GM23338 (cell line): ENCODE measurements around the gene PKN3. TPM values are rescaled to one million over a fixed set of nuclear protein-coding genes. Genes with fewer than 3 reads are reported as not detected.
A peak's percentile ranks its signal among the peaks of the same experiment; 100 is the strongest.

Experiments
- ATAC-seq: fragments of 200-7000 bp; cut with Tn5 transposase; 3 replicates; pipeline ENCODE4 v1.9.1; 2020
- DNase-seq: peaks from one replicate; pipeline ENCODE4 v3.0.0-alpha.2; 2015; ENCODE audit warnings: low spot score
- H2AFZ ChIP-seq: fragments of 200-600 bp; sonication (generic); 2 replicates; pipeline ENCODE4 v1.8.0; 2016; ENCODE audit warnings: antibody characterized with exemption, mild to moderate bottlenecking, moderate library complexity
- H3F3A ChIP-seq: fragments of 200-600 bp; sonication (generic); replicated peaks from 2 replicates; pipeline ENCODE4 v1.8.0; 2017; ENCODE audit warnings: antibody characterized with exemption, mixed run types, low read depth
- H3K27ac ChIP-seq: fragments of 200-600 bp; sonication (generic); 2 replicates; pipeline ENCODE4 v1.6.1; 2016; ENCODE audit warnings: low read depth
- H3K27me3 ChIP-seq: fragments of 200-600 bp; sonication (generic); 2 replicates; pipeline ENCODE4 v1.8.0; 2016; ENCODE audit warnings: mild to moderate bottlenecking, mixed run types, moderate library complexity; ENCODE audit not compliant: insufficient read depth
- H3K36me3 ChIP-seq: fragments of 200-600 bp; sonication (generic); 2 replicates; pipeline ENCODE4 v1.8.0; 2016; ENCODE audit warnings: mild to moderate bottlenecking; ENCODE audit not compliant: insufficient read depth
- H3K4me1 ChIP-seq: fragments of 200-600 bp; sonication (generic); 2 replicates; pipeline ENCODE4 v1.8.0; 2016; ENCODE audit warnings: mild to moderate bottlenecking, moderate library complexity; ENCODE audit not compliant: insufficient read depth
- H3K4me2 ChIP-seq: fragments of 200-600 bp; sonication (generic); 2 replicates; pipeline ENCODE4 v1.7.1; 2017; ENCODE audit warnings: mixed run types
- H3K4me3 ChIP-seq: fragments of 200-600 bp; sonication (generic); 2 replicates; pipeline ENCODE4 v1.6.1; 2016; ENCODE audit warnings: mixed run types
- H3K79me2 ChIP-seq: fragments of 200-600 bp; sonication (generic); replicated peaks from 2 replicates; pipeline ENCODE4 v1.8.0; 2017; ENCODE audit warnings: mild to moderate bottlenecking; ENCODE audit not compliant: insufficient read depth
- H3K9me2 ChIP-seq: fragments of 200-600 bp; sonication (generic); 2 replicates; pipeline ENCODE4 v1.8.0; 2017; ENCODE audit not compliant: insufficient read depth
- H4K20me1 ChIP-seq: fragments of 200-600 bp; sonication (generic); replicated peaks from 2 replicates; pipeline ENCODE4 v1.8.0; 2017; ENCODE audit warnings: mild to moderate bottlenecking; ENCODE audit not compliant: insufficient read depth
- H3K27ac Mint-ChIP-seq: 2 replicates; pipeline ENCODE4 v1.8.0; 2020; ENCODE audit warnings: inconsistent platforms, mild to moderate bottlenecking, moderate library complexity, mixed read lengths
- H3K27me3 Mint-ChIP-seq: 3 replicates; pipeline ENCODE4 v1.8.0; 2022; ENCODE audit warnings: low read depth, mild to moderate bottlenecking, moderate library complexity, mixed read lengths, inconsistent platforms; ENCODE audit not compliant: insufficient read depth, poor library complexity
- H3K36me3 Mint-ChIP-seq: 3 replicates; pipeline ENCODE4 v1.8.0; 2021; ENCODE audit warnings: low read depth, mild to moderate bottlenecking, inconsistent platforms, moderate library complexity, mixed read lengths
- H3K4me1 Mint-ChIP-seq: 3 replicates; pipeline ENCODE4 v1.8.0; 2020; ENCODE audit warnings: mild to moderate bottlenecking, inconsistent platforms, mixed read lengths
- H3K4me3 Mint-ChIP-seq: 3 replicates; pipeline ENCODE4 v1.8.0; 2021; ENCODE audit warnings: moderate library complexity, mild to moderate bottlenecking, inconsistent platforms, mixed read lengths
- H3K9me3 Mint-ChIP-seq: 3 replicates; pipeline ENCODE4 v1.8.0; 2020; ENCODE audit warnings: moderate library complexity, mild to moderate bottlenecking, inconsistent platforms, mixed read lengths
- ETS1 ChIP-seq: IDR thresholded peaks from 2 replicates; pipeline ENCODE4 v1.6.1; 2016; ENCODE audit warnings: antibody characterized with exemption
- EZH2 ChIP-seq: fragments of 200-600 bp; sonication (generic); IDR thresholded peaks from one replicate; pipeline ENCODE4 v1.8.0; 2017; ENCODE audit warnings: antibody characterized with exemption, mild to moderate bottlenecking, low read depth; ENCODE audit not compliant: unreplicated experiment
- EZH2phosphoT487 ChIP-seq: fragments of 200-600 bp; sonication (generic); IDR thresholded peaks from one replicate; pipeline ENCODE4 v1.8.1; 2018; ENCODE audit warnings: antibody characterized with exemption; ENCODE audit not compliant: unreplicated experiment
- POLR2AphosphoS5 ChIP-seq: IDR thresholded peaks from 2 replicates; pipeline ENCODE4 v1.6.1; 2016; ENCODE audit warnings: antibody characterized with exemption, low read depth
- ZNF462 ChIP-seq: fragments of 250-450 bp; sonication (Bioruptor Pico); IDR thresholded peaks from 2 replicates; pipeline ENCODE4 v1.5.0; 2020; ENCODE audit warnings: mild to moderate bottlenecking, moderate library complexity
- polyA plus RNA-seq: library from polyadenylated mRNA; unstranded; fragments of >200 nt; fragmentation: Nextera tagmentation; extraction: Ambion mirVana; gene quantifications from 2 replicates; pipeline ENCODE4 v1.2.1, GENCODE V29; 2016
- total RNA-seq: library from RNA; depleted of rRNA; stranded (reverse); fragments of >200 nt; shearing (Covaris generic); gene quantifications from 2 replicates; pipeline ENCODE4 v1.2.3, GENCODE V29; 2014
- TF ChIP-seq, protein P1 (sequence below), 2 experiments: fragments of 200-600 bp in 1 of 2; sonication (generic) in 1 of 2; conservative IDR thresholded peaks; 2 replicates each; pipeline versions ENCODE4 v1.5.1 to v1.6.1; 2016 to 2017; ENCODE audit warnings: antibody characterized with exemption in 2 of 2, low read depth in 2 of 2, mild to moderate bottlenecking in 2 of 2, moderate library complexity in 1 of 2
- TF ChIP-seq, protein P2 (sequence below): IDR thresholded peaks from one replicate; pipeline ENCODE4 v1.6.1; 2018; ENCODE audit warnings: antibody characterized with exemption; ENCODE audit not compliant: unreplicated experiment

Gene PKN3
- total and polyA plus RNA-seq, 2 experiments from 2014 or later: 6.2 to 17.7 TPM

DNA sequence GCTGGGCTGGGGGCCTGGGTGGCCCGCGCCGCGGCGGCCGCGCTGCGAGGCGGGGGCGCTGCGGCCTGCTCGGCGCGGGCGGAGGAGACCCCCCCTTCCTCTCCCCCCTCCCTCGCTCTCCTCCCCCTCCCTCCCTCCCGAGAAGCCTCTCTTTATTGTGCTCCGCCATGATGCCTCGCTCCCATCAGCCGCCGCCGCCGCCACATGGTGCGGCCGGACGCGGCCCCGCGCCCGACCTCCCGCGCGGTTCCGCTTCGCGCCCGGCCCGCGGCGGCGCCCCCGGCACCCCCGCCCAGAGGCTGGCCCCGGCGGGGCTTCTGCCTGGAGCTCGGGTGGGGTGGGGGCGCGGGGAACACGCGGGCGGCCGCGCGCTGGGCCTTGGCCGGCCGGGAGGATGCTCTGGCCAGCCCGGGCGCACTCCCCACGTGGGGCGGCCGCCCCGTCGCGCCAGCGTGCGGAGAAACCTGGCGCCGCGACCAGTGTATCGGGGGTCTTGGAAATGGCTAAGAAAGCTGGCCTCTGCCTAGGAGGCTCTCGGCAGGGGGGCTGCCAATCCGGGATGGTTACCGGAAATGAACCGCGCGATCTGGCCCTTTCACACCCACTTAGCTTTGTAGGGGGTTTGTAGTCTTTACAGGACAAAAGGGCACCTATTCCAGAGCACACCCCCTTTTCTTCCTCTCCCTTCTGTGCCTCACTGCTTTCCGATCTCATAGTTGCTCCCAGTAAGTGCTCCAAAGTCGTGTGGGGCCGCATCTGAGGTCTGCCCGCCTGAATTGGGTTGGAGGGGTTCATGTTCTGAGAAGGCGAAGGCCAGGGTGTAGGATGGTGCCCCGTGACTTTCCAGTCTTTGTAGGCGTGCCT is 12.3 kb upstream of the PKN3 start:
- DNase-seq (peak; percentile 76), ATAC-seq (peak; percentile 1; the same call in 1 of the 3 replicates)
- TF ChIP-seq EZH2 (no peak), POLR2AphosphoS5 (peak; percentile 20; the same call in 1 of the 2 replicates), ETS1 (0 out of 2 replicates have a peak, but pooled peaks have one; percentile 19)
- Histone ChIP-seq H3K4me1 (peaks cover 45% of the 10 kb centered on the region), H3K79me2 (peaks cover 80% of the 10 kb centered on the region), H3K9me2 (no peaks in the 10 kb centered on the region), H3K4me2 (peak overlapping the region; percentile 96), H3F3A (peaks cover 69% of the 10 kb centered on the region), H3K27me3 (no peaks in the 10 kb centered on the region), H3K4me3 (peak overlapping the region; percentile 99), H3K36me3 (peaks cover 46% of the 10 kb centered on the region), H3K27ac (peak overlapping the region; percentile 77; the same call in 1 of the 2 replicates), H2AFZ (no peak overlapping the region), H4K20me1 (peaks cover 61% of the 10 kb centered on the region)
- H3K4me3 Mint-ChIP-seq: peak overlapping the region; percentile 98
- H3K9me3 Mint-ChIP-seq: no peaks in the 10 kb centered on the region; the same call in 2 of the 3 replicates
- peaks cover 19% of the 10 kb centered on the region for H3K27me3 Mint-ChIP-seq
- H3K4me1 Mint-ChIP-seq: peaks cover 41% of the 10 kb centered on the region
- peaks cover 84% of the 10 kb centered on the region for H3K36me3 Mint-ChIP-seq
- peak overlapping the region; percentile 98 for H3K27ac Mint-ChIP-seq

DNA sequence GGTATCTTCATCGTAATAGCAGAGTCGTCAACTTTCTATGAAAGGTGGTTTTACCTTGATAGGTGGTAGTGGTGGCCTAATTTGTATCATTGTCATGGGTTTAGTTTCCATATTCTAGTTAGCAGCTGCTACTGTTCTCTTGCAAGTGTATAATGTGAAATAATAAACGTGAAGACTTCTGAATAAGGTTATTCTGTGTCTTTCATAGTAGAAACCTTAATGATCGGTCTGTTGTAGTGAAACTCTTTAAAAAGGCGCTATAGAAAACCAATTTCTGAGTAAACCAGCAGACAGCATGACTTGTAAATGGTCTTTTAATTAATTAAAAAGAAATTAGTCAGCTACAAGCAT is 11.6 kb upstream of the PKN3 start:
- Histone ChIP-seq H3K9me2 (no peaks in the 10 kb centered on the region), H3K79me2 (peaks cover 74% of the 10 kb centered on the region), H3F3A (peaks cover 67% of the 10 kb centered on the region), H3K27me3 (no peaks in the 10 kb centered on the region), H3K36me3 (peaks cover 52% of the 10 kb centered on the region), H2AFZ (no peak overlapping the region), H4K20me1 (peaks cover 61% of the 10 kb centered on the region), H3K4me3 (peak overlapping the region; percentile 99), H3K4me1 (peaks cover 39% of the 10 kb centered on the region), H3K27ac (peak overlapping the region; percentile 77; the same call in 1 of the 2 replicates), H3K4me2 (peak overlapping the region; percentile 96)
- peak overlapping the region; percentile 98 for H3K27ac Mint-ChIP-seq
- peaks cover 84% of the 10 kb centered on the region for H3K36me3 Mint-ChIP-seq
- no peaks in the 10 kb centered on the region; the same call in 2 of the 3 replicates for H3K9me3 Mint-ChIP-seq
- DNase-seq: no peak
- H3K4me3 Mint-ChIP-seq: peak overlapping the region; percentile 98
- no peak for ATAC-seq
- H3K27me3 Mint-ChIP-seq: peaks cover 19% of the 10 kb centered on the region
- H3K4me1 Mint-ChIP-seq: peaks cover 35% of the 10 kb centered on the region
- TF ChIP-seq, protein P1, sequence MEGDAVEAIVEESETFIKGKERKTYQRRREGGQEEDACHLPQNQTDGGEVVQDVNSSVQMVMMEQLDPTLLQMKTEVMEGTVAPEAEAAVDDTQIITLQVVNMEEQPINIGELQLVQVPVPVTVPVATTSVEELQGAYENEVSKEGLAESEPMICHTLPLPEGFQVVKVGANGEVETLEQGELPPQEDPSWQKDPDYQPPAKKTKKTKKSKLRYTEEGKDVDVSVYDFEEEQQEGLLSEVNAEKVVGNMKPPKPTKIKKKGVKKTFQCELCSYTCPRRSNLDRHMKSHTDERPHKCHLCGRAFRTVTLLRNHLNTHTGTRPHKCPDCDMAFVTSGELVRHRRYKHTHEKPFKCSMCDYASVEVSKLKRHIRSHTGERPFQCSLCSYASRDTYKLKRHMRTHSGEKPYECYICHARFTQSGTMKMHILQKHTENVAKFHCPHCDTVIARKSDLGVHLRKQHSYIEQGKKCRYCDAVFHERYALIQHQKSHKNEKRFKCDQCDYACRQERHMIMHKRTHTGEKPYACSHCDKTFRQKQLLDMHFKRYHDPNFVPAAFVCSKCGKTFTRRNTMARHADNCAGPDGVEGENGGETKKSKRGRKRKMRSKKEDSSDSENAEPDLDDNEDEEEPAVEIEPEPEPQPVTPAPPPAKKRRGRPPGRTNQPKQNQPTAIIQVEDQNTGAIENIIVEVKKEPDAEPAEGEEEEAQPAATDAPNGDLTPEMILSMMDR (conservative IDR thresholded peaks at IDR 0.05; ENCODE audit: low read depth in 2 of 2): no peak
- TF ChIP-seq EZH2phosphoT487 (no peak), ZNF462 (CRISPR knock-in tag) (no peak)
- TF ChIP-seq, protein P2, sequence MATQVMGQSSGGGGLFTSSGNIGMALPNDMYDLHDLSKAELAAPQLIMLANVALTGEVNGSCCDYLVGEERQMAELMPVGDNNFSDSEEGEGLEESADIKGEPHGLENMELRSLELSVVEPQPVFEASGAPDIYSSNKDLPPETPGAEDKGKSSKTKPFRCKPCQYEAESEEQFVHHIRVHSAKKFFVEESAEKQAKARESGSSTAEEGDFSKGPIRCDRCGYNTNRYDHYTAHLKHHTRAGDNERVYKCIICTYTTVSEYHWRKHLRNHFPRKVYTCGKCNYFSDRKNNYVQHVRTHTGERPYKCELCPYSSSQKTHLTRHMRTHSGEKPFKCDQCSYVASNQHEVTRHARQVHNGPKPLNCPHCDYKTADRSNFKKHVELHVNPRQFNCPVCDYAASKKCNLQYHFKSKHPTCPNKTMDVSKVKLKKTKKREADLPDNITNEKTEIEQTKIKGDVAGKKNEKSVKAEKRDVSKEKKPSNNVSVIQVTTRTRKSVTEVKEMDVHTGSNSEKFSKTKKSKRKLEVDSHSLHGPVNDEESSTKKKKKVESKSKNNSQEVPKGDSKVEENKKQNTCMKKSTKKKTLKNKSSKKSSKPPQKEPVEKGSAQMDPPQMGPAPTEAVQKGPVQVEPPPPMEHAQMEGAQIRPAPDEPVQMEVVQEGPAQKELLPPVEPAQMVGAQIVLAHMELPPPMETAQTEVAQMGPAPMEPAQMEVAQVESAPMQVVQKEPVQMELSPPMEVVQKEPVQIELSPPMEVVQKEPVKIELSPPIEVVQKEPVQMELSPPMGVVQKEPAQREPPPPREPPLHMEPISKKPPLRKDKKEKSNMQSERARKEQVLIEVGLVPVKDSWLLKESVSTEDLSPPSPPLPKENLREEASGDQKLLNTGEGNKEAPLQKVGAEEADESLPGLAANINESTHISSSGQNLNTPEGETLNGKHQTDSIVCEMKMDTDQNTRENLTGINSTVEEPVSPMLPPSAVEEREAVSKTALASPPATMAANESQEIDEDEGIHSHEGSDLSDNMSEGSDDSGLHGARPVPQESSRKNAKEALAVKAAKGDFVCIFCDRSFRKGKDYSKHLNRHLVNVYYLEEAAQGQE: no peak
